ENCODE data around the gene CA6. TPM values are rescaled to one million over a fixed set of nuclear protein-coding genes. Genes with fewer than 3 reads are reported as not detected.

Gene CA6
- total and polyA plus RNA-seq, 2 of the 8 experiments (the other 6 are each of a cell fraction or from before 2014, with no cell fraction given): not detected

- Histone ChIP-seq H3K14ac (ENCODE audit: insufficient read length) (no peak overlapping the region), H3K9ac (replicated peaks in 1 of 4; ENCODE audit: extremely low read depth in 1 of 4, low read depth in 3 of 4, low read length in 3 of 4) (no peak overlapping the region), H3K9me3 (ENCODE audit: insufficient read depth in 2 of 2, low read depth in 1 of 2, low read length in 1 of 2) (no peaks in the 10 kb centered on the region), H3K23ac (ENCODE audit: insufficient read length) (no peak overlapping the region), H3K27ac (ENCODE audit: low read depth, low read length) (no peak overlapping the region), H2BK15ac (ENCODE audit: low read length) (no peak overlapping the region), H3K4me2 (ENCODE audit: insufficient read depth in 1 of 2, low read depth in 2 of 2, low read length in 2 of 2) (no peak overlapping the region), H3K23me2 (ENCODE audit: low read depth, low read length) (no peaks in the 10 kb centered on the region; the same call in 1 of the 2 replicates), H3K36me3 (ENCODE audit: control insufficient read depth in 2 of 4, insufficient read depth in 4 of 4, low read length in 3 of 4) (no peaks in the 10 kb centered on the region), H2BK5ac (ENCODE audit: low read depth, low read length) (no peak overlapping the region; the same call in 1 of the 2 replicates), H4K91ac (replicated peaks; ENCODE audit: insufficient read length, low read length) (no peak overlapping the region), H3K4me1 (replicated peaks in 1 of 4; ENCODE audit: control insufficient read depth in 3 of 4, insufficient read depth in 4 of 4, low read length in 3 of 4) (no peaks in the 10 kb centered on the region; a peak in 1 of 7 replicates), H3K27me3 (replicated peaks in 1 of 4; ENCODE audit: control insufficient read depth in 3 of 4, extremely low read depth in 1 of 4, insufficient read depth in 3 of 4, low read length in 3 of 4) (no peaks in the 10 kb centered on the region), H2BK12ac (ENCODE audit: low read depth, low read length) (no peak overlapping the region), H3K79me1 (ENCODE audit: low read depth, low read length) (no peaks in the 10 kb centered on the region), H2AK5ac (ENCODE audit: low read depth, low read length) (no peak overlapping the region), H3K79me2 (ENCODE audit: control insufficient read depth in 1 of 2, insufficient read depth in 2 of 2, low read length in 2 of 2) (no peaks in the 10 kb centered on the region), H2BK20ac (ENCODE audit: low read length) (no peak overlapping the region), H2AFZ (ENCODE audit: low read length) (no peak overlapping the region), H4K20me1 (replicated peaks in 1 of 2; ENCODE audit: control insufficient read depth in 1 of 2, insufficient read depth in 2 of 2, low read length in 2 of 2) (no peaks in the 10 kb centered on the region), H2BK120ac (replicated peaks; ENCODE audit: low read depth, low read length) (no peak overlapping the region), H3K18ac (ENCODE audit: extremely low read depth, low read length) (no peak overlapping the region), H4K5ac (ENCODE audit: insufficient read length, low read depth, low read length) (no peak overlapping the region), H3K4me3 (ENCODE audit: extremely low read depth in 1 of 4, insufficient read depth in 2 of 4, low read depth in 3 of 4, low read length in 4 of 4) (no peak overlapping the region), H3K56ac (replicated peaks; ENCODE audit: insufficient read length, low read depth, low read length) (no peak overlapping the region), H3K4ac (replicated peaks; ENCODE audit: insufficient read length, low read depth, low read length) (no peak overlapping the region), H4K8ac (ENCODE audit: extremely low read depth, insufficient read depth, low read length) (no peak overlapping the region)
- CTCF ChIA-PET (ENCODE audit: partially characterized antibody): interaction anchor here (0.6 to 3.2 kb wide), 13 partner anchors 10 to 186 kb away, joined by 3 to 31 read pairs (median 4); no protein-coding TSS in a partner anchor
- DNase-seq (ENCODE audit: low read depth in 1 of 2, low spot score in 2 of 2) (no peak), FAIRE-seq (no peak)
- POLR2A ChIA-PET (ENCODE audit: partially characterized antibody): interaction anchor here (0.7 to 1.5 kb wide), 3 partner anchors 18 to 136 kb away, joined by 3 to 4 read pairs (median 3); partner anchors contain the start of gene ENO1
- WGBS, 2 experiments (ENCODE audit: extremely low coverage in 1 of 2, insufficient coverage in 1 of 2, insufficient read length in 1 of 2, insufficient replicate concordance in 2 of 2, low coverage in 1 of 2, low lambda C conversion rate in 2 of 2, missing lambda C conversion rate in 1 of 2): 91% methylated on average over 33 of the region's 36 CpGs; no CpG with 5 or more reads in 1 of the 2 experiments
- TF ChIP-seq SRF (IDR thresholded peaks at IDR 0.05; ENCODE audit: low read depth, low read length): no peak
- TF ChIP-seq YY1 (IDR thresholded peaks at IDR 0.05; ENCODE audit: low read depth, low read length): no peak
- TF ChIP-seq TEAD4 (IDR thresholded peaks at IDR 0.05; ENCODE audit: low read depth, low read length): no peak
- TF ChIP-seq EZH2 (IDR thresholded peaks at IDR 0.05; ENCODE audit: low read depth, low read length, severe bottlenecking): no peak
- TF ChIP-seq SP2 (IDR thresholded peaks at IDR 0.05; ENCODE audit: low read length): no peak
- no peak for TF ChIP-seq SIRT6 (IDR thresholded peaks at IDR 0.05; ENCODE audit: low read length)
- TF ChIP-seq FOSL1 (IDR thresholded peaks at IDR 0.05; ENCODE audit: insufficient read depth, low read depth, low read length): no peak
- no peak for TF ChIP-seq RXRA (IDR thresholded peaks at IDR 0.05; ENCODE audit: insufficient read depth, low read depth, low read length)
- no peak for TF ChIP-seq POLR2AphosphoS5 (IDR thresholded peaks at IDR 0.05; ENCODE audit: low read depth, low read length)
- TF ChIP-seq ATF2 (IDR thresholded peaks at IDR 0.05; ENCODE audit: low read length): no peak
- no peak for TF ChIP-seq ZNF274 (IDR thresholded peaks at IDR 0.05; ENCODE audit: borderline replicate concordance, extremely low read depth, low read length)
Observed at GRCh38 chr1:9014475-9015375, 69.1 kb downstream of the CA6 start.
